Superior temporal gyrus (tissue), 1 donor: Measurements from ENCODE around the gene PDCL2.
A peak's percentile ranks its signal among the peaks of the same experiment; 100 is the strongest.
"Not testable (repeated sequence)": the region's sequence is repeated elsewhere in the genome, so short reads cannot be mapped to it uniquely, and the experiment has no call there.

Source experiments
- DNase-seq: peaks from one replicate; pipeline ENCODE4 v3.0.0-alpha.2; 2016; ENCODE audit errors: extremely low spot score

Gene PDCL2

DNA sequence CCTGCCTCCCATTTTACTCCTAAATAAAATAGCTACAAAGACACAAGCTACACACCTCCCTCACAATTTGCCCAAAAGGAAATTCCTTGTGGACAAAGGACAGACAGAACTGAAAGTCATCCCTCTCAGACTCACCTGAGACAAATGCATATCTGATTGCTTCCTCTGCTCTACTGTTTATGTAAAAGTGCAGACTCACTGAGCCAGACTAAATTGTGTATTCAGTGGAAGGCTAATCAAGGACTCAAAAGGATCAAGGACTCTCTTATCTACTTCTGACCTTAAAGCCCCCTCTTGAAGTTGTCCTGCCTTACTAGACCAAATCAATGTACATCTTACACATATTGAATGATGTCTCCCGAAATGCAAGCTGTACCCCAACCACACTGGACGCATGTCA is 3.9 kb downstream of the PDCL2 start:
- DNase-seq, result no peak

- DNase-seq, result not testable (repeated sequence)
Measured at GRCh38 chr4:55582773-55583172, 9.3 kb downstream of the PDCL2 start.

GRCh38 chr4:55578341-55579010 is 13.6 kb downstream of the PDCL2 start:
- DNase-seq, result no peak

DNA sequence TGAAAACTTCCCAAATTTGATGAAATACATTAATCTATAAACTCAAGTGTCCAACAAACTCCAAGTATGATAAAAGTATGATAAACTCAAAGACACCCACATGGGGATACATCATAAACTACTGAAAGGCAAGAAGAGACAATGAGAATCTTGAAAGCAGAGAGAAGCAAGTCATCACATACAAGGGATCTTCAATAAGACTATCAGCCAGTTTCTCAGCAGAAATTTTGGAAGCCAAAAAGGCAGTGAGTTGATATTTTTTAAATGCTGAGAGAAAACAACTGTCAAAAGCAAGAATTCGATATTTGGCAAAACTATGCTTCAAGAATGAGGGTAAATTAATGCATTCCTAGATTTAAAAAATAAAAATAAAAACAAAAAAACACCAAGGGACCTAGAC is 16.5 kb downstream of the PDCL2 start:
- no peak for DNase-seq

- DNase-seq, result no peak
Measured at GRCh38 chr4:55574252-55574651, 17.8 kb downstream of the PDCL2 start.

DNA sequence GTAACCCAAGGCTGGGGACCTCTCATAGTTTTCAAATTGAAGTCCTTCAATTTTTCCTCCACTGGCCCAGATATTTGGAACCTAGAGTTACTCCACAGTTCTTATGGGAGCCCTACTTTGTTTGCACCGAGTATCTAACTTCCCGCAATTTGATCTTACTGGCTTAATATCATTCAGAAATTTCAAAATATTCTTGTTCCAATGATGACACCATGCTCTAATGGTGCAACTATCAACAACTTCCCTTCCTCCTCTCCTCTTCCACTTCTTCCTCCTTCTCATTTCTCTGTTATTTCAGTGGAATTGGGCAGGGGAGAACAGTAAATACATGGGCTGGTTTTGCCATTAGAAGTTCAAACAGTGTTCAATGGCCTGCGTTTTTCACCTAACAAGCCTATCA is 20.2 kb downstream of the PDCL2 start:
- DNase-seq, result no peak

DNA sequence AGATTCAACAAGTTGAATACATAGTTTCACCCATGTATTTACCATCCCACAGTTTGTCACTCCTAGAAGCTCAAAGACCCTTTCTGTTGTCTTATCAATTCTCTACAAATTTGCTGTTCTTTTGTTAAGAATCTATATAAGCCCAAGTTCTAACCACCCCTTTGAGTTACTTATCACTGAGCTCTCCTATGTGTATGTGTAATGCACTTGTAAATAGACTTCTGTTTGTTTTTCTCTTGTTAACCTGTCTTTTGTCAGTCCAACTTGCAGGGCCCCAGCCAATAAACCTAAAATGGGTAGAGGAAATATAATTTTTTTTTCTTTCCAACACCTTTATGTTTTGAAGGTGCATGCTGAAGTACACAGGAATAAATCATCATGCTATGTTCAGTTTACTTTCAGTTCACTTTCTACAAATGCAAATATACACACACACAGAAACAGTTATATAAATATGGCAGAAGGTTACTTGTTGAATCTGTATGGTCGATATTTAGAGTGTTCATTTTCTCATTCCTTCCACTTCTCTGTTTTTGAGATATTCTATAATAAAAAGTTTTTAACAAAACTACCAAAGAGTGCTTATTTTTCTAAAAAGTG is 23.0 kb downstream of the PDCL2 start:
- no peak for DNase-seq

GRCh38 chr4:55561889-55562288 is 30.2 kb downstream of the PDCL2 start:
- no peak for DNase-seq

GRCh38 chr4:55560096-55560495 is 31.9 kb downstream of the PDCL2 start:
- no peak for DNase-seq

DNA sequence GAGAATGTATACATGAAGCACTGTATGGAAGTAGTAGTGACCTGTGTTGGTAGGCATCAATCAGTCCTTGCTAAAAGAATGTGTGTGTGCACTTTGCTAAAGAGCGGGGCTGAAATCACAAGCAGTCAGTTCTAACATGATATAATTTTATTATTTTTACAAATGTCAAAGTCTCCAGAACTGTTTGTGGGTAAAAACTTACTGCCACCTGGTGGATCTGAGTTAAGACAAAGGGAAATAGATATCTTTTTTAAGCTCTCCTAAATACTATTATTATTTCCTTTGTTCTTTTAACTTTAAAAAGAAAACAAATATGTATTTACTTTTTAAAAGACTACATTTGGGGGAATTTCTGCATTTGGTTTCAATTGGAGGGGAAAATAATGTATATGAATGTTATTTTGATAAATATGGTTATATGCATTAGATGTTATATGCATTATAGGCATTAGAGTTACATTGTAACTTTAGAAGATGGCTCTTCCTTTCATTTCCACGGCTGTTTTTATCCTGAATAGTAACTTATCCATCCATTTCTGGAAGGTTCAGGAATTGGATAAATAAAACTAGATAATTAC is 37.5 kb downstream of the PDCL2 start:
- peak; percentile 34 for DNase-seq

DNA sequence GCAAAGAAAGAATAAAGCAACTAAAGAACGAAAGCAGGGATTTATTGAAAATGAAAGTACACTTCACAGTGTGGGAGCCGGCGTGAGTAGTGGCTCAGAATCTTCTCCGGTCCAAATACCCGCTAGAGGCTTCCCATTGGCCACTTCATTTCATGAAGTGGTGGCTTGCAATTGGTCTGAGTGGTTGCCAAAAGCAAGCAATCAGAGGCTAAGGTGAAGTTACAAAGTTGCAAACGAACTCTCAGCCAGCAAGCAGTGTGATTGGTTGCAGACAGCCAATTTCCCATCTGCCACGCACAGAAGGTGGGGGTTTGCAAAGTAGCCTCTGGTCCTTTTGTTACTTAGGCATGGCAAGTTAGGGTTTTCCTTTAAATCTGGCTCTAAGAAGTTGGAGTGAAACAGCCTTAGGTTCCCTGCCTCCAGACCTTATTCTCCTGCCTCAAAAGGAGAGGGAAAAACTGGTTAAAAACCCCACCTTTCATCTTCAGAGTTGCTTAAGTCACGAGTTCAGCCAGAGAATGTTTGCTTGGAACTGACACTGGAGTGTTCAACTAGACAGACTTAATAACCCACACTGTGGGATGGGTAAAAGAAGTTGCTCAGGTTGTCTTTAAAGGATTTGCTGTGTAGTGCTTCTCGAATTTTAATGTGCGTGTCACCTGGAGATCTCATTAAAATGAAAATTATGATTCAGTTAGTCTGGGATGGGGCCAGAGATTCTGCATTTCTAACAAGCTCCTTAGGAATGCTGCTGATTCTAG is 38.4 kb downstream of the PDCL2 start:
- no peak for DNase-seq

- not testable (repeated sequence) for DNase-seq
Measured at GRCh38 chr4:55551964-55552363, 40.1 kb downstream of the PDCL2 start.

DNA sequence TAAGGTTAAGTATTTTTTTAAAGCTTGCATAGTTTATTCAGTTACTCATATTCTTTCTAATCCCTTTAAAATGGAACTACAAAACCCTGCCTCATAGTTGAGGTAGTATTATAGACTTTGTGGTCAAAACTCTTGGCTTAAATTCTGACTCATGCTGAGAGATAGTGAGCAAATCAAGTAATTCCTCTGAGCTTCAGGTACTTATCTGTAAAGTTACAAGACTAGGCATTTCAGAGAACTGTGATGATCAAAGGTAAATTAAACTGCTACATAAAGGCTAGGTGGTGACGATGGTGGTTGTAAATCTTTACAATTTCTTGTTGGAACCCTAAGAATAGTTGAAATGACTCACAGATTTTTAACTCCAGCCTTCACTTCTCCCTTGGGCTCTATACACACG is 42.2 kb downstream of the PDCL2 start:
- no peak for DNase-seq

GRCh38 chr4:55547918-55548317 is 44.1 kb downstream of the PDCL2 start:
- no peak for DNase-seq

- DNase-seq, result peak; percentile 60
Measured at GRCh38 chr4:55547466-55547770, 44.6 kb downstream of the PDCL2 start.

DNA sequence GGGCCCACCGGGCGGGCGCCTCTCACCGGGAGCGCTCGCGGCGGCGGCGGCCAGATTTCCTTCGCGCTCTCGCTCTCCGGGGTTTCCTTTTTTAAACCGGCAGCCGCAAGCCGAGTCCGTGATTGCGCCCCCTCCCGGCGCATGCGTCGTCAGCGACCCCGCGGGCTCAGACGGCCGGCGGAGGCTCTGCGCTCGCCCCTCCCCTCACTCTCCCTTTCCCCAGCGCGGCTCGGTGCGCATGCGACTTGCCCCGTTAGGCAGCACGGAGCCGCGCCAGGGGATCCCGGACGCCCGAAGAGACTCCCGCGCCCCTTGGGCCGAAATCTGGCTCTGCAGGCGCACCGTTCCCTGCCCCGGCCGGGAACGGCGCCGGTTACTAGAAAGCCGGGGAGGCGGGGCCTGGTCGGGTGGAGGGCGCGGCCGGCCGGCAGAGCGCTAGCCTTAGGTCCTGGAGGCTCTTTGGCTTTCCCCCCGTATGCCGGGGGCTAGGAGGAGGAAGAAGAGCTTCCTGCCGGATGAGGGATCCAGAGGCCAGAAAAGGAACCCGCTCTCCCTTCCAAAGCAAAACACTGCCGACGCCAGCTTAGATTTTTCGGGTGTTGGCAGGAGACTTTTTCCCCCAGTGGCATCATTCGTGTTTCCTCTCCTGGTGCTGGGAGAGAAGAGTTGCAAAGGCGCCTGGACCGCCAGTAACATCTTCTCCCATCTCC is 45.1 kb downstream of the PDCL2 start, which contains the start of gene CLOCK:
Gene CLOCK, minus strand, starts transcription at position 154 of the 710 bp plus-strand sequence. CDS start 64,124 bp downstream, outside the sequence.
- peak; percentile 85 for DNase-seq

GRCh38 chr4:55546506-55546755 is 45.6 kb downstream of the PDCL2 start:
- DNase-seq, result no peak

GRCh38 chr4:55545641-55546505 is 46.2 kb downstream of the PDCL2 start:
- peak; percentile 79 for DNase-seq

DNA sequence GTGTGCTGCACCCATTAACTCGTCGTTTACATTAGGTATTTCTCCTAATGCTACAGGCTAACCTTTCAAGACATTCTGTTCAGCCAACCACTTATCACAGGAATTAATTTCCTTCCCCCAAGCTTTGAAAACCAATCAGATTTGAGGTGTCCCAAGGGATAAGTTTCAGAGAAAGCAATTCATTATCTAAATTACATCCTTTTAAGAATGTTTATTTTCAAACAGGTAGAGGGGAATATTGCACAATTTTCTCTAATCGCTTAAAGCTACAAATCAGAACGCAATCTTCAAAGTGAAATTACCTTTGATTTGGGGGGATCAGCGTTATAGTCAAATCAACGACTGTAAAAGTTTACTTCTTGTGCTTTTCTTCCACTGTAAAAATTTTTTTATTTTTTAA is 46.9 kb downstream of the PDCL2 start:
- DNase-seq, result no peak

DNA sequence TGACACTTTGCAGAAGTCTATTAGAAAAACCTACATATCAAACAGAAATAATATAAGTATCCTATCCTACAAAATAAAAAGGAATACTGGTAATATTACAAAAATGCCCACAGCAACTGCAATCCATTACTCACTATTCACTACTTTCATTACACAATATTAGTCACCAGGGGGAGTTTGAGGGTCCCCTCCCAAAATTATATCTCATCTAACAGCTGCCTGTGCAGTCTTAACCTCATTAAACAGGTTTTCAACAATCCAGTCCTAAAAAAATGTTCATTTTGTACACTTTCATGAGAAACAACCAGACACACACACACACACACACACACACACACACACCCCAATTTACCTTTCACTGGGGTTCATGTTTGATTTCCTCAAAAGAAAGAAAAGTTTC is 48.2 kb downstream of the PDCL2 start:
- DNase-seq, result no peak

GRCh38 chr4:55540271-55540670 is 51.8 kb downstream of the PDCL2 start:
- no peak for DNase-seq
